ENCODE data around the gene NAGPA. TPM values are rescaled to one million over a fixed set of nuclear protein-coding genes. Genes with fewer than 3 reads are reported as not detected.
A peak's percentile ranks its signal among the peaks of the same experiment; 100 is the strongest.

Gene NAGPA
- total and polyA plus RNA-seq, 2 of the 13 experiments (the other 11 are each of a cell fraction or from before 2014, with no cell fraction given): 27.1 to 60.3 TPM

DNA sequence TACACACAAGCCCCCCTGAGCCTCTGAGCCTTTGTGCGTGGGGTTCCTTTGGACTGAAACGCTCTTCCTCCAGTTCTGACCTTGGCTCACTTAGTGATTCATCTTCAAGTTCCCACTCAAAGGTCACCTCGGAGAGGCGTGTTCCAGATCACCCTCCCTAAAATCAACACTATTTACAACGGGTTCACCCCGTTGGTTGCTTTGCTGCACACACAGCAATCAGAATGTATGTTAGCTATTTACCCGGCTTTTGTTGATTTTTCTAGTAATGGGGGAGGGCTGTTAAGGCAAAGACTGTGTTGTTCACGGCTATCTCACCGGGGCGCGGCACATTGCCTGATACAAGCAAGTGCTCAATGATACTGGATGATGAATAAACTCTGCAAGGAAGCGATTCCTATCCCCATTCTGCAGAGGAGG is 977 bp downstream of the NAGPA start (continued):
- TF ChIP-seq BCLAF1 (IDR thresholded peaks at IDR 0.05) (no peak), ZNF354B (CRISPR knock-in tag; IDR thresholded peaks at IDR 0.05) (no peak), ZNF276 (CRISPR knock-in tag; IDR thresholded peaks at IDR 0.05; ENCODE audit: low read depth) (no peak), SALL2 (CRISPR knock-in tag; IDR thresholded peaks at IDR 0.05) (no peak), TBX3 (IDR thresholded peaks at IDR 0.05; ENCODE audit: borderline replicate concordance) (peak; percentile 28; the same call in 1 of the 2 replicates), KDM1A (CRISPR knock-in tag; IDR thresholded peaks at IDR 0.05) (0 out of 2 replicates have a peak, but pooled peaks have one; percentile 44), RXRB (CRISPR knock-in tag; IDR thresholded peaks at IDR 0.05; ENCODE audit: borderline replicate concordance) (no peak; the same call in 1 of the 2 replicates), PHF21A (CRISPR knock-in tag; IDR thresholded peaks at IDR 0.05) (peak; percentile 60; the same call in 1 of the 2 replicates), ZNF205 (CRISPR knock-in tag; IDR thresholded peaks at IDR 0.05) (no peak), ZBTB49 (CRISPR knock-in tag; IDR thresholded peaks at IDR 0.05; ENCODE audit: borderline replicate concordance) (no peak), HNRNPH1 (optimal IDR thresholded peaks at IDR 0.05; ENCODE audit: low read depth, low read length) (no peak), ZNF484 (CRISPR knock-in tag; IDR thresholded peaks at IDR 0.05; ENCODE audit: borderline replicate concordance, low read depth) (no peak), ZNF30 (CRISPR knock-in tag; IDR thresholded peaks at IDR 0.05) (peak; percentile 26; the same call in 1 of the 2 replicates), ZNF570 (CRISPR knock-in tag; IDR thresholded peaks at IDR 0.05; ENCODE audit: borderline replicate concordance) (no peak), HOXD1 (CRISPR knock-in tag; IDR thresholded peaks at IDR 0.05) (no peak), BRF2 (CRISPR knock-in tag; IDR thresholded peaks at IDR 0.05) (no peak), HIVEP1 (CRISPR knock-in tag; IDR thresholded peaks at IDR 0.05) (peak; percentile 28; the same call in 1 of the 2 replicates), NBN (conservative IDR thresholded peaks at IDR 0.05) (no peak), FOXM1 (CRISPR knock-in tag; IDR thresholded peaks at IDR 0.05) (no peak)
- TF ChIP-seq, protein P1, sequence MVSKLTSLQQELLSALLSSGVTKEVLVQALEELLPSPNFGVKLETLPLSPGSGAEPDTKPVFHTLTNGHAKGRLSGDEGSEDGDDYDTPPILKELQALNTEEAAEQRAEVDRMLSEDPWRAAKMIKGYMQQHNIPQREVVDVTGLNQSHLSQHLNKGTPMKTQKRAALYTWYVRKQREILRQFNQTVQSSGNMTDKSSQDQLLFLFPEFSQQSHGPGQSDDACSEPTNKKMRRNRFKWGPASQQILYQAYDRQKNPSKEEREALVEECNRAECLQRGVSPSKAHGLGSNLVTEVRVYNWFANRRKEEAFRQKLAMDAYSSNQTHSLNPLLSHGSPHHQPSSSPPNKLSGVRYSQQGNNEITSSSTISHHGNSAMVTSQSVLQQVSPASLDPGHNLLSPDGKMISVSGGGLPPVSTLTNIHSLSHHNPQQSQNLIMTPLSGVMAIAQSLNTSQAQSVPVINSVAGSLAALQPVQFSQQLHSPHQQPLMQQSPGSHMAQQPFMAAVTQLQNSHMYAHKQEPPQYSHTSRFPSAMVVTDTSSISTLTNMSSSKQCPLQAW (CRISPR knock-in tag; IDR thresholded peaks at IDR 0.05): no peak

Measured in HepG2 (cell line).